ENCODE measurements around the gene CCL24.
"Not testable (repeated sequence)": the region's sequence is repeated elsewhere in the genome, so short reads cannot be mapped to it uniquely, and the experiment has no call there.

GRCh38 chr7:75829656-75830055 is 16.1 kb upstream of the CCL24 start:
- not testable (repeated sequence) for TF ChIP-seq CTCF (conservative IDR thresholded peaks at IDR 0.05; ENCODE audit: low read length); EZH2phosphoT487 (IDR thresholded peaks at IDR 0.05; ENCODE audit: borderline replicate concordance)

All from Loucy (cell line).